HepG2 (cell line): ENCODE data around the gene STK32C. TPM values are rescaled to one million over a fixed set of nuclear protein-coding genes. Genes with fewer than 3 reads are reported as not detected.

Source experiments
- ATAC-seq: fragments of 200-7000 bp; cut with Tn5 transposase; 3 replicates; pipeline ENCODE4 v1.9.1; 2020; ENCODE audit warnings: mild to moderate bottlenecking, moderate library complexity
- BruUV-seq: library from RNA; stranded (reverse); fragments of 400-500 nt; replicated peaks from 2 replicates; lab custom pipeline; 2021; lab: Mats Ljungman, UMichigan
- CTCF ChIA-PET: fragments of 300-600 bp; formaldehyde crosslinking; extraction: SDS; loops from one replicate; lab custom pipeline; 2021; ENCODE audit warnings: low total read pairs, inconsistent platforms, low intra/inter-chr PET ratio; lab: Yijun Ruan, JAX
- POLR2A ChIA-PET: fragments of 350-600 bp; sonication (Branson Sonifier 250); formaldehyde crosslinking; loops from one replicate; lab custom pipeline; 2020; ENCODE audit warnings: antibody characterized with exemption, inconsistent platforms; lab: Yijun Ruan, JAX
- DNase-seq: peaks from one replicate; pipeline ENCODE4 v3.0.0-alpha.2; 2015; ENCODE audit warnings: low spot score
- FAIRE-seq: peaks from 3 replicates; lab custom pipeline; 2011; peaks lifted over from hg19 to GRCh38; lab: Jason Lieb, UNC
- H2AFZ ChIP-seq: one replicate; pipeline ENCODE4 v1.6.1; 2011; ENCODE audit warnings: low read length, inconsistent platforms
- H3K27ac ChIP-seq: fragments of 300-600 bp; 3 replicates; pipeline ENCODE4 v1.8.0; 2011; ENCODE audit warnings: mixed run types, mild to moderate bottlenecking, mixed read lengths, low read length, inconsistent platforms; ENCODE audit not compliant: insufficient read depth; ENCODE audit errors: extremely low read length
- H3K27me3 ChIP-seq, 2 experiments: fragments of 200-600 bp in 1 of 2; 2 replicates in 1 of 2; 3 replicates in 1 of 2; pipeline versions ENCODE4 v1.6.0 to v1.8.0; 2011; ENCODE audit warnings: low read length in 2 of 2, mild to moderate bottlenecking in 2 of 2, moderate library complexity in 2 of 2, inconsistent platforms in 1 of 2; ENCODE audit not compliant: insufficient read depth in 2 of 2, control insufficient read depth in 1 of 2
- H3K36me3 ChIP-seq, 2 experiments: fragments of 200-600 bp in 1 of 2; replicated peaks in 1 of 2; 2 replicates in 1 of 2; 3 replicates in 1 of 2; pipeline versions ENCODE4 v1.5.1 to v1.8.0; 2011; ENCODE audit warnings: low read length in 2 of 2, inconsistent platforms in 1 of 2; ENCODE audit not compliant: insufficient read depth in 2 of 2, control insufficient read depth in 1 of 2
- H3K4me1 ChIP-seq: 2 replicates; pipeline ENCODE4 v1.5.1; 2012; ENCODE audit warnings: low read length, inconsistent platforms; ENCODE audit not compliant: insufficient read depth
- H3K4me2 ChIP-seq: 2 replicates; pipeline ENCODE4 v1.6.0; 2011; ENCODE audit warnings: low read depth, low read length, inconsistent platforms
- H3K4me3 ChIP-seq, 3 experiments: fragments of 200-600 bp in 1 of 3; sonication (generic), shearing (Covaris generic) in 1 of 3; replicated peaks in 1 of 3; 2 replicates each; pipeline ENCODE4 v1.5.1; 2011 to 2016; ENCODE audit warnings: low read length in 3 of 3, inconsistent platforms in 2 of 3, low read depth in 2 of 3, mild to moderate bottlenecking in 2 of 3, control low read depth in 1 of 3, mixed read lengths in 1 of 3; ENCODE audit not compliant: insufficient read depth in 1 of 3
- H3K79me2 ChIP-seq: one replicate; pipeline ENCODE4 v1.6.1; 2011; ENCODE audit warnings: low read length, inconsistent platforms; ENCODE audit not compliant: insufficient read depth
- H3K9ac ChIP-seq: 2 replicates; pipeline ENCODE4 v1.6.0; 2011; ENCODE audit warnings: mild to moderate bottlenecking, low read depth, low read length, inconsistent platforms; ENCODE audit not compliant: insufficient read depth
- H3K9me3 ChIP-seq: 2 replicates; pipeline ENCODE4 v1.5.1; 2012; ENCODE audit warnings: mild to moderate bottlenecking, low read length
- H4K20me1 ChIP-seq: 2 replicates; pipeline ENCODE4 v1.6.0; 2011; ENCODE audit warnings: inconsistent platforms, mild to moderate bottlenecking, low read length, moderate library complexity; ENCODE audit not compliant: insufficient read depth
- FOXM1 ChIP-seq: sonication (generic); formaldehyde crosslinking; IDR thresholded peaks from 2 replicates; pipeline ENCODE4 v1.5.0; 2020; ENCODE audit warnings: missing genetic modification reagents
- HES4 ChIP-seq: sonication (generic); formaldehyde crosslinking; IDR thresholded peaks from 2 replicates; pipeline ENCODE4 v1.9.0; 2021; ENCODE audit warnings: mild to moderate bottlenecking, missing genetic modification reagents, borderline replicate concordance
- SETDB1 ChIP-seq: sonication (generic); formaldehyde crosslinking; IDR thresholded peaks from 2 replicates; pipeline ENCODE4 v1.5.1; 2020; ENCODE audit warnings: missing genetic modification reagents, mild to moderate bottlenecking, borderline replicate concordance
- SPEN ChIP-seq: sonication (generic); formaldehyde crosslinking; IDR thresholded peaks from 2 replicates; pipeline ENCODE4 v1.5.1; 2020; ENCODE audit warnings: low read depth, mild to moderate bottlenecking, missing genetic modification reagents
- ZNF30 ChIP-seq: sonication (generic); formaldehyde crosslinking; IDR thresholded peaks from 2 replicates; pipeline ENCODE4 v1.5.0; 2020; ENCODE audit warnings: mild to moderate bottlenecking, missing genetic modification reagents
- ZNF567 ChIP-seq: sonication (generic); formaldehyde crosslinking; IDR thresholded peaks from 2 replicates; pipeline ENCODE4 v1.8.1; 2023; ENCODE audit warnings: mild to moderate bottlenecking, missing genetic modification reagents, borderline replicate concordance
- WGBS: methylation state at CpG from one replicate; pipeline ENCODE4 v1.1.6; 2017; ENCODE audit warnings: low lambda C conversion rate; 5-methylcytosine and 5-hydroxymethylcytosine counted together
- in situ Hi-C: cut with HindIII; loops from 2 replicates; pipeline ENCODE4 v1.10.0; 2017; ENCODE audit warnings: low pct_unique_long_range_greater_than_20kb; ENCODE audit not compliant: extremely low pct_ligation_motif_present
- intact Hi-C: fragments of 100-400 bp; cut with micrococcal nuclease; formaldehyde crosslinking; loops from one replicate; pipeline ENCODE4 v1.10.0; 2022; ENCODE audit not compliant: unreplicated experiment
- polyA plus RNA-seq, 8 experiments: library from polyadenylated mRNA; depleted of rRNA in 3 of 8; stranded (reverse) in 7 of 8; unstranded in 1 of 8; fragments of >200 nt; fragmentation: Illumina TruSeq in 4 of 8; extraction: Trizol in 4 of 8; gene quantifications; 2 replicates each; pipeline versions ENCODE4 v1.2.1 to v1.2.3, GENCODE V29; 2011 to 2016; ENCODE audit warnings: low read depth in 4 of 8, missing spikeins in 1 of 8, mixed read lengths in 1 of 8; ENCODE audit not compliant: insufficient read depth in 1 of 8
- total RNA-seq, 5 experiments: library from RNA; depleted of rRNA; stranded (reverse); fragments of >200 nt; fragmentation: Illumina TruSeq; extraction: Trizol; gene quantifications; 2 replicates each; pipeline ENCODE4 v1.2.3, GENCODE V29; 2016; ENCODE audit warnings: low read depth in 1 of 5
- TF ChIP-seq, protein P1 (sequence below): sonication (generic); formaldehyde crosslinking; IDR thresholded peaks from 2 replicates; pipeline ENCODE4 v1.4.0; 2020; ENCODE audit warnings: mild to moderate bottlenecking, missing genetic modification reagents
- TF ChIP-seq, protein P2 (sequence below): fragments of 450-650 bp; IDR thresholded peaks from 2 replicates; pipeline ENCODE4 v1.6.1; 2017; ENCODE audit warnings: mild to moderate bottlenecking
- TF ChIP-seq, protein P3 (sequence below): sonication (generic); formaldehyde crosslinking; IDR thresholded peaks from 2 replicates; pipeline ENCODE4 v1.8.0; 2023; ENCODE audit warnings: mild to moderate bottlenecking, missing genetic modification reagents

The STK32C gene
- total and polyA plus RNA-seq, 2 of the 13 experiments (the other 11 are each of a cell fraction or from before 2014, with no cell fraction given): 10.9 to 19.4 TPM

DNA sequence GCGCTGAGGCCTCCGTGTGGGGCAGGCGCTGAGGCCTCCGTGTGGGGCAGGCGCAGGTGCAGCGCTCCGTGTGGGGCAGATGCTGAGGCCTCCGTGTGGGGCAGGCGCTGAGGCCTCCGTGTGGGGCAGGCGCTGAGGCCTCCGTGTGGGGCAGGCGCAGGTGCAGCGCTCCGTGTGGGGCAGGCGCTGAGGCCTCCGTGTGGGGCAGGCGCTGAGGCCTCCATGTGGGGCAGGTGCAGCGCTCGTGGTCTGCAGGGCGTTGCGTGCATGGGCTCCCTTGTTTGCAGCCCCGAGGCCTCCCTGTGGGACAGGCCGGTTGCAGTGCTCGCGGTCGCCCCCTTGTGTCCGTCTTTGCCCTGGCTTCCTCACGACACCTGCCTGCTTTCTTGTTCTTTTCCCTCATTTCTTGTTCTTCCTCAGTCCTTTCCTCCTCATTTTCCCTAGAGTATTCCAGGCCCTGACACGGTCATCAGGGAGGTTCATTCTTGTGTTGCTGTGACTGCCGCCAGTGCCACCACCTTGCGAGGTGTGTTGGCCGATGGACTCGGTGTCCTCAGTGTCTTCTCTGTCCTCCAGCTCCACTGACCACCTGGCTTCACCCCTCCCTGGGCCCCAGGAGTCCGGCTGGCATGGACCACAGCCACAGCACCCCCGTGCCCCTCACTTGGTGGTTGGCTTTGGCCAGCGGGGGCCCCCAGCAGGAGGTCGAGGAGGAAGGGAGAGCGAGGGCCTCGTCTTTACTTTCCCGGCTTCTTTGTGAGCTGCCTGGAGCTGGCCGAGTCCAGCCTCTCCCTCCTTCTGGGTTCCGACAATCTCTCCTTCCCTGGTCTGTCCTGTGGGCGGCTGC is 44.9 kb upstream of the STK32C start (continued):
- TF ChIP-seq, protein P1, sequence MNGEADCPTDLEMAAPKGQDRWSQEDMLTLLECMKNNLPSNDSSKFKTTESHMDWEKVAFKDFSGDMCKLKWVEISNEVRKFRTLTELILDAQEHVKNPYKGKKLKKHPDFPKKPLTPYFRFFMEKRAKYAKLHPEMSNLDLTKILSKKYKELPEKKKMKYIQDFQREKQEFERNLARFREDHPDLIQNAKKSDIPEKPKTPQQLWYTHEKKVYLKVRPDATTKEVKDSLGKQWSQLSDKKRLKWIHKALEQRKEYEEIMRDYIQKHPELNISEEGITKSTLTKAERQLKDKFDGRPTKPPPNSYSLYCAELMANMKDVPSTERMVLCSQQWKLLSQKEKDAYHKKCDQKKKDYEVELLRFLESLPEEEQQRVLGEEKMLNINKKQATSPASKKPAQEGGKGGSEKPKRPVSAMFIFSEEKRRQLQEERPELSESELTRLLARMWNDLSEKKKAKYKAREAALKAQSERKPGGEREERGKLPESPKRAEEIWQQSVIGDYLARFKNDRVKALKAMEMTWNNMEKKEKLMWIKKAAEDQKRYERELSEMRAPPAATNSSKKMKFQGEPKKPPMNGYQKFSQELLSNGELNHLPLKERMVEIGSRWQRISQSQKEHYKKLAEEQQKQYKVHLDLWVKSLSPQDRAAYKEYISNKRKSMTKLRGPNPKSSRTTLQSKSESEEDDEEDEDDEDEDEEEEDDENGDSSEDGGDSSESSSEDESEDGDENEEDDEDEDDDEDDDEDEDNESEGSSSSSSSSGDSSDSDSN (CRISPR knock-in tag): 0 out of 2 replicates have a peak, but pooled peaks have one; percentile 25

DNA sequence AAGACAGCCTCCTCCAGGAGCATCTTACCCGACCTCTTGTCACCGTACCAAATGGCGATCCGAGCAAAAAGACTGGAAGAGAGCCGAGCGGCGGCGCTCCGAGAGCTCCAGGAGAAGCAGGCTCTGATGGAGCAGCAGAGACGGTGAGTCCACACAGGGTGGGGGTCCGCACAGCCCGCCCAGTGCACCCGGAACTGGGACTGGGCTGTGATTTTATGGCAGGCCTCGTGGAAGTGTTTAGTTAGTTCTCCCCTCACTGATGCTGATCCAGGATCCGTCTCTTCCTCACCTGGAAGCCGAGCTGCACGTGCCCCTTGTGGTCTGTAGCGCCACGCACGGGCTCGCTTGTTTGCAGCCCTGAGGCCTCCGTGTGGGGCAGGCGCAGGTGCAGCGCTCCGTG is 43.9 kb upstream of the STK32C start:
- Histone ChIP-seq H3K9ac (no peak overlapping the region), H2AFZ (no peak overlapping the region), H3K27me3 (no peaks in the 10 kb centered on the region)
- no TSS peak for BruUV-seq
- POLR2A ChIA-PET: no interaction called here
- no peak for FAIRE-seq
- 91% methylated on average over 13 of the region's 25 CpGs for WGBS
- no peak for DNase-seq
- TF ChIP-seq, protein P2, sequence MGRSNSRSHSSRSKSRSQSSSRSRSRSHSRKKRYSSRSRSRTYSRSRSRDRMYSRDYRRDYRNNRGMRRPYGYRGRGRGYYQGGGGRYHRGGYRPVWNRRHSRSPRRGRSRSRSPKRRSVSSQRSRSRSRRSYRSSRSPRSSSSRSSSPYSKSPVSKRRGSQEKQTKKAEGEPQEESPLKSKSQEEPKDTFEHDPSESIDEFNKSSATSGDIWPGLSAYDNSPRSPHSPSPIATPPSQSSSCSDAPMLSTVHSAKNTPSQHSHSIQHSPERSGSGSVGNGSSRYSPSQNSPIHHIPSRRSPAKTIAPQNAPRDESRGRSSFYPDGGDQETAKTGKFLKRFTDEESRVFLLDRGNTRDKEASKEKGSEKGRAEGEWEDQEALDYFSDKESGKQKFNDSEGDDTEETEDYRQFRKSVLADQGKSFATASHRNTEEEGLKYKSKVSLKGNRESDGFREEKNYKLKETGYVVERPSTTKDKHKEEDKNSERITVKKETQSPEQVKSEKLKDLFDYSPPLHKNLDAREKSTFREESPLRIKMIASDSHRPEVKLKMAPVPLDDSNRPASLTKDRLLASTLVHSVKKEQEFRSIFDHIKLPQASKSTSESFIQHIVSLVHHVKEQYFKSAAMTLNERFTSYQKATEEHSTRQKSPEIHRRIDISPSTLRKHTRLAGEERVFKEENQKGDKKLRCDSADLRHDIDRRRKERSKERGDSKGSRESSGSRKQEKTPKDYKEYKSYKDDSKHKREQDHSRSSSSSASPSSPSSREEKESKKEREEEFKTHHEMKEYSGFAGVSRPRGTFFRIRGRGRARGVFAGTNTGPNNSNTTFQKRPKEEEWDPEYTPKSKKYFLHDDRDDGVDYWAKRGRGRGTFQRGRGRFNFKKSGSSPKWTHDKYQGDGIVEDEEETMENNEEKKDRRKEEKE: no peak
- TF ChIP-seq SETDB1 (CRISPR knock-in tag) (no peak), ZNF30 (CRISPR knock-in tag) (no peak), HES4 (CRISPR knock-in tag) (no peak), ZNF567 (no peak), SPEN (no peak), FOXM1 (CRISPR knock-in tag) (no peak)
- TF ChIP-seq, protein P3, sequence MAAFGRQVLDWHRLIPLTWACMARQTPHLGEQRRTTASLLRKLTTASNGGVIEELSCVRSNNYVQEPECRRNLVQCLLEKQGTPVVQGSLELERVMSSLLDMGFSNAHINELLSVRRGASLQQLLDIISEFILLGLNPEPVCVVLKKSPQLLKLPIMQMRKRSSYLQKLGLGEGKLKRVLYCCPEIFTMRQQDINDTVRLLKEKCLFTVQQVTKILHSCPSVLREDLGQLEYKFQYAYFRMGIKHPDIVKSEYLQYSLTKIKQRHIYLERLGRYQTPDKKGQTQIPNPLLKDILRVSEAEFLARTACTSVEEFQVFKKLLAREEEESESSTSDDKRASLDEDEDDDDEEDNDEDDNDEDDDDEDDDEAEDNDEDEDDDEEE (CRISPR knock-in tag): no peak
- TF ChIP-seq, all 625 proteins: peak for 0
- CTCF ChIA-PET: interaction anchor here (3.1 kb wide), 1 partner anchor 129 kb away, joined by 50 read pairs; no protein-coding TSS in a partner anchor
- intact Hi-C loops: no loop called here
- Histone ChIP-seq H3K9me3 (no peaks in the 10 kb centered on the region), H3K4me3 (no peak overlapping the region), H4K20me1 (no peaks in the 10 kb centered on the region), H3K4me1 (no peaks in the 10 kb centered on the region), H3K27ac (no peak overlapping the region), H3K4me2 (no peak overlapping the region), H3K79me2 (no peaks in the 10 kb centered on the region), H3K36me3 (no peaks in the 10 kb centered on the region)
- no peak for ATAC-seq
- in situ Hi-C loops: no loop called here
